Fibroblast of skin of scalp (primary cell): ENCODE measurements around the gene HENMT1.

Experiments
- DNase-seq: peaks from one replicate; pipeline ENCODE4 v3.0.0-alpha.2; 2013

HENMT1 gene

GRCh38 chr1:108627256-108627655, 33.6 kb downstream of the HENMT1 start:
- no peak for DNase-seq

- no peak for DNase-seq
Measured at GRCh38 chr1:108624069-108624468, 36.8 kb downstream of the HENMT1 start.

DNA sequence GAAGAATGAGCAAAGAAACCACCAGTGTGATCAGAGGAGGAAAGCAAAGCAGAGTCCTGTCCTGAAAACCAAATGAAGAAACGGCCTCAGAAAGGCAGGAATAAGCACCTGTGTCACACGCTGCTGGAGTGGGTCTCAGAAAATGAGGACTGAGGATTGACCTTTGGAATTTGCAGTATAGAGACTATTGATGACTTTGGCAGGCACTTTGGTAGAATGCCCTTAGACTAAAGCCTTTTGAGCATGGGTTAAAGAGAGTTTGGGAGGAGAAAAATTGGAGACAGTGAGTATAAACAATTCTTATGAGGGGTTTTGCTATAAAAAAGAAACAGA, 43.2 kb downstream of the HENMT1 start:
- no peak for DNase-seq

GRCh38 chr1:108617008-108617723, 43.7 kb downstream of the HENMT1 start:
- no peak for DNase-seq

GRCh38 chr1:108615544-108615943, 45.3 kb downstream of the HENMT1 start:
- no peak for DNase-seq

- no peak for DNase-seq
Measured at GRCh38 chr1:108612496-108612895, 48.4 kb downstream of the HENMT1 start.

DNA sequence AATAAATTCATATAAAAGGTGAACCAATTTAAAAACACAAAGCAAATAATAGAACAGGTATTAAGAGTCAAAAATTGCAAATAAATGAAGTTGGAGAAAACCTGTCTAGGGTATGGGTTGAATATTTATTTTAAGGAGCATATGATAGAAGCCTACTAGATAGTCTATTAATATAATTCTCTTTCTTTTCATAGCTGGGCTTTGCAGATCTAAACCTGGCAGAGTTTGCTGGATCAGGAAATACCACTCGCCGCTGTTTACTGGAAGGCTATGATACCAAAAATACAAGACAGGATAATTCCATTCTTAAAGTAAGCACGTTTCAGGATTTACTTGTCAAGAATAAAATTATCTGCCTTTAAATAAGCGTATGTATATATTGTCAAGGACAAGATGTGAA, 48.9 kb downstream of the HENMT1 start:
- no peak for DNase-seq

DNA sequence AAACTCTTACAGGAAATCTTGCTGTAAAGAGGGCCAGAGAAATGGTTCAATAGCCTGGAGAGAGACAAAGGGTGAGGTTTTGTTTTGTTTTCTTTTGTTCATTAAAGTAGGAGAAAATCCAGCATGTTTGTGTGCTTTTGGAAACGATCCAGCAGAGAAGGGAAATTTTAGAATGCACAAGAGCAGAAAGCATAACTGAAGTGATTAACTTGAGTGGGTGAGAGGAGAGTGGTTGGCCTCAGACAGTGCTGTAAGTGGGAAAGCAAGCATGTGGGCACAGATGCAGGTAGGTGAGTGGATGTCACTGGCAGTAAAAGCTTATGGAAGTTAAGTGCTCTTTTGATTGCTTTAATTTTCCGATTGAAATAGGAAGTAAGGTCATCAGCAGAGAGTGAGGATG, 50.8 kb downstream of the HENMT1 start:
- no peak for DNase-seq

- no peak for DNase-seq
Measured at GRCh38 chr1:108609483-108610049, 51.3 kb downstream of the HENMT1 start.

GRCh38 chr1:108606478-108606877, 54.4 kb downstream of the HENMT1 start:
- DNase-seq, result no peak

DNA sequence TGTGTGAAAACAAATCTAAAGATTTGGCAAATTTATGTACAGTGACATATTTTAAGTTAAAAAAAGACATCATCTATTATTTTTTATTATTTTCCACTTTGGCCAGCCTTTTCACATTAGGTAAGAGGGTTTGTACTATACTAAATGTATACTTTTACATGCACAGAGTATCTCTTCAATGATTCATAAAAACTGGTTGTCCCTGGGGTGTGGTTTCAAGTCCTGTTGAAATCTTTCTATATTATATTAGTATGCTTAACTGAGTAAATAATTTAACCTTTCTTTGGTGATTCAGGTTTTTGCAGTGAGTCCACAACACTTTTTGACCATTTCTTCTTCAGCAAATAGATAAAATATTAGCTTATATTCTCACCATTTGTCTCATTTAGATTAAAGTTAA, 55.3 kb downstream of the HENMT1 start:
- no peak for DNase-seq

DNA sequence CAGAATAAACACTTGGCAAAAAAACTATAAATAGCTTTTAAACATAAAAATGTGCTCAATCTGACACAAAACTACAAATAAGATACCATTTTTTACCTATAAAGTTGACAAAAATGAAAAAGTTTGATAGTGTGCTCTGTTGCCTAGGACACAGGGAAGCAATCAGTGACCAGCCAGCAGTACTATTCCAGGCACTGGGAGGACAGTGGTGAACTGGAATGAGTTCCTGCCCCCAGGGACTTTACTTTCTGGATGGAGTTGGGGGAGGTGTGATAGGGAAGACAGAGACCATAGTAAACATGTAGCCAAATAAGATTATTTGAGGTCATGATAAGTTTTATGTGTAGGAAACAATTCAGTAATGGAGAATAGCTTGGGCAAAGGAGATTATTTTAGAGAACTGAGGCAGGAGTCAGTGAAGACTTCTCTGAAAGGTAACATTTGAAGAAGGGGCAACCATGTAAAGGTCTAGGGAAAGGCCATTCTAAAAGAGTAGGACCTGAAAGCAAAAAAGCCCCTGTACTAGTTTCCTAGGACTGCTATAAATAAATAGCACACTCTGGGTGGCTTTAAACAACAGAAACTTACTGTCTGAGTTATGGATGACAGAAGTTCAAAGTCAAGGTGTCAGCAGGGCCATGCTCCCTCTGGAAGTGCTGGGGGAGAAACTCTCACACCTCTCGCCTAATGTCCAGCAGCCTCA, 59.0 kb downstream of the HENMT1 start:
- DNase-seq, result no peak

GRCh38 chr1:108600504-108600903, 60.4 kb downstream of the HENMT1 start:
- DNase-seq, result no peak

DNA sequence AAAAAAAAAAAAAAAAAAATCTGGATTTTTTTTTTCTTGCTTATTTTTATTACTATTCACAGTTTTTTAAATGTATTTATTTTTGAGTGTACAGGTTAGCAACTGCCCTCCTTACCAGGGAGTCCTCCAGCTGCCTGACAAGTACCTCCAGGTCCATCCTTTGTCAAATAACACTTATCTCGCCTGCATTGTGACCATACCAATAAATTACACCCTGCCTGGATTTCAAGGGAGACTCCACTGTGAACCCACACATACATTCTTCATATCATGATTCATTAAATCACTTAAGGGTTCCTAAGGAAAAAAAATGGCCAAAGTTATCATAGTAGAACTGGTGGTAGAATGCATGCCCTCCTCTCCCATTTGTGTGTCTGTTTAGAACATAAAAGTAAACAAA, 62.6 kb downstream of the HENMT1 start:
- no peak for DNase-seq
